ENCODE data around the gene LGR5. TPM values are rescaled to one million over a fixed set of nuclear protein-coding genes. Genes with fewer than 3 reads are reported as not detected.

The LGR5 gene
- total RNA-seq, 1 experiment from 2014 or later = 28.4 TPM

GRCh38 chr12:71546322-71546861, 106.8 kb downstream of the LGR5 start:
- intact Hi-C loops (cut with micrococcal nuclease; ENCODE audit: unreplicated experiment) = no loop called here
- Mint-ChIP-seq H3K4me3 (ENCODE audit: unreplicated experiment) (no peak overlapping the region), H3K27ac (ENCODE audit: unreplicated experiment) (no peak overlapping the region), H3K36me3 (ENCODE audit: insufficient read depth, unreplicated experiment) (peaks cover 3% of the 10 kb centered on the region), H3K4me1 (ENCODE audit: low read depth, unreplicated experiment) (peaks cover 7% of the 10 kb centered on the region), H3K9me3 (ENCODE audit: unreplicated experiment) (no peaks in the 10 kb centered on the region), H3K27me3 (ENCODE audit: insufficient read depth, unreplicated experiment) (no peaks in the 10 kb centered on the region)
- no peaks in the 10 kb centered on the region for H3K36me3 ChIP-seq (ENCODE audit: control insufficient read depth, insufficient read depth, low read length)
- peaks cover 13% of the 10 kb centered on the region for H3K4me1 ChIP-seq
- DNase-seq = no peak
- POLR2A ChIA-PET = no interaction called here
- H3K9me3 ChIP-seq = no peaks in the 10 kb centered on the region
- no peaks in the 10 kb centered on the region for H3K27me3 ChIP-seq (replicated peaks; ENCODE audit: control insufficient read depth, insufficient read depth, low read length)
- TF ChIP-seq CTCF (IDR thresholded peaks at IDR 0.05; ENCODE audit: insufficient read depth in 1 of 2, low read depth in 1 of 2, low read length in 1 of 2, severe bottlenecking in 1 of 2, unreplicated experiment in 1 of 2) = no peak
- H3K4me3 ChIP-seq (ENCODE audit: low read depth, low read length) = no peak overlapping the region
- CTCF ChIA-PET = no interaction called here
- no TSS peak for BruUV-seq (replicated peaks)

DNA sequence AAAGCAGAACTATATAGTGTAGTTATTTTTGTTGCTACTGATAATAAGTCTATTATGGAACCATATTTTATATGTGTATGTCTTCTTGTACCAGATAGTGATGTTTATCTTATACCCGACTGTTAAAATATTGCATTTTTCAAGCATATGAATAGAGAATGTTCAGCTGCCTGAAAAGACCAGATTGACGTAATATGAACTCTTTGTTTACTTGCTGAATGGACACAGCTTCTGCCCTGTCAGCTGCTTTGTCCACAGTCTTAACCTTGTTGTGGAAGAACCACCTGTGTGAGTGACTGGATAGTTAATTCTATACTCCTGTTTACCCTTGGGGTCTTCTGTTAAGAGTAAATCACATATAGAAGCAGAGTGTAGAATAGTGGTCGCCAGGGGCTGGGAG, 109.3 kb downstream of the LGR5 start:
- Histone ChIP-seq H3K4me1 (peaks cover 1% of the 10 kb centered on the region), H3K4me3 (ENCODE audit: low read depth, low read length) (no peak overlapping the region), H3K27me3 (replicated peaks; ENCODE audit: control insufficient read depth, insufficient read depth, low read length) (no peaks in the 10 kb centered on the region), H3K36me3 (ENCODE audit: control insufficient read depth, insufficient read depth, low read length) (no peaks in the 10 kb centered on the region), H3K9me3 (no peaks in the 10 kb centered on the region)
- POLR2A ChIA-PET = no interaction called here
- no peak for DNase-seq
- no peak for TF ChIP-seq CTCF (IDR thresholded peaks at IDR 0.05; ENCODE audit: insufficient read depth in 1 of 2, low read depth in 1 of 2, low read length in 1 of 2, severe bottlenecking in 1 of 2, unreplicated experiment in 1 of 2)
- no peak overlapping the region for H3K27ac Mint-ChIP-seq (ENCODE audit: unreplicated experiment)
- no peaks in the 10 kb centered on the region for H3K9me3 Mint-ChIP-seq (ENCODE audit: unreplicated experiment)
- peaks cover 7% of the 10 kb centered on the region for H3K4me1 Mint-ChIP-seq (ENCODE audit: low read depth, unreplicated experiment)
- CTCF ChIA-PET = no interaction called here
- peaks cover 5% of the 10 kb centered on the region for H3K36me3 Mint-ChIP-seq (ENCODE audit: insufficient read depth, unreplicated experiment)
- intact Hi-C loops (cut with micrococcal nuclease; ENCODE audit: unreplicated experiment) = no loop called here
- H3K4me3 Mint-ChIP-seq (ENCODE audit: unreplicated experiment) = no peak overlapping the region
- H3K27me3 Mint-ChIP-seq (ENCODE audit: insufficient read depth, unreplicated experiment) = no peaks in the 10 kb centered on the region
- BruUV-seq (replicated peaks) = no TSS peak

DNA sequence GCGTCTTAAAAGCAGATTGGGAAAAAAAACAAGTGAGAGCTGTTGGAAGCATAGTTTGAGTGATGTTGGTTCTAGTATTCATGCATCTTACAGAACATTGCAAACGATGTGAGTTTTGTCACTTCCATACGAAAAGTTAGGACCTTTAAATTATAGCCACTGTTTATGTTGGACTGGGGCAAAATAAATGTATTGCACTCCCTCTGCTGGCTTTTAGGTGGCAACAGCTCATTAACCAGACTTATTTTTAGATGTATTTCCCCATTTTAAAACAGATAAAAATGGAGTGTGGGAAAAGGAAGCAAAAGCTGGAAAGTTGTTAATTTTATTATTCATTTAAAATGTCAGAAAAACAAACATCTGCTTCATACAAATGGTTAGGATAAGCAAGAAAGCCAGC, 111.9 kb downstream of the LGR5 start:
- intact Hi-C loops (cut with micrococcal nuclease; ENCODE audit: unreplicated experiment) = loop anchor here (1.0 to 5.0 kb wide), 2 partner anchors 94 to 136 kb away; no protein-coding TSS in a partner anchor
- H3K36me3 Mint-ChIP-seq (ENCODE audit: insufficient read depth, unreplicated experiment) = peaks cover 5% of the 10 kb centered on the region
- no peaks in the 10 kb centered on the region for H3K9me3 Mint-ChIP-seq (ENCODE audit: unreplicated experiment)
- H3K36me3 ChIP-seq (ENCODE audit: control insufficient read depth, insufficient read depth, low read length) = no peaks in the 10 kb centered on the region
- no peaks in the 10 kb centered on the region for H3K27me3 Mint-ChIP-seq (ENCODE audit: insufficient read depth, unreplicated experiment)
- no peak overlapping the region for H3K4me3 Mint-ChIP-seq (ENCODE audit: unreplicated experiment)
- H3K4me1 Mint-ChIP-seq (ENCODE audit: low read depth, unreplicated experiment) = peaks cover 7% of the 10 kb centered on the region
- no peaks in the 10 kb centered on the region for H3K9me3 ChIP-seq
- H3K27me3 ChIP-seq (replicated peaks; ENCODE audit: control insufficient read depth, insufficient read depth, low read length) = no peaks in the 10 kb centered on the region
- TF ChIP-seq CTCF (IDR thresholded peaks at IDR 0.05; ENCODE audit: insufficient read depth in 1 of 2, low read depth in 1 of 2, low read length in 1 of 2, severe bottlenecking in 1 of 2, unreplicated experiment in 1 of 2) = peak; percentile 48 to 54
- ChIA-PET POLR2A (no interaction called here), CTCF (interaction anchor here (0.7 to 1.4 kb wide), 5 partner anchors 110 to 196 kb away, joined by 3 to 5 read pairs (median 4); no protein-coding TSS in a partner anchor)
- no peak overlapping the region for H3K27ac Mint-ChIP-seq (ENCODE audit: unreplicated experiment)
- H3K4me1 ChIP-seq = no peaks in the 10 kb centered on the region
- H3K4me3 ChIP-seq (ENCODE audit: low read depth, low read length) = no peak overlapping the region
- no TSS peak for BruUV-seq (replicated peaks)
- DNase-seq = no peak
